ENCODE measurements around the gene RIPPLY1.

The RIPPLY1 gene, protein sequence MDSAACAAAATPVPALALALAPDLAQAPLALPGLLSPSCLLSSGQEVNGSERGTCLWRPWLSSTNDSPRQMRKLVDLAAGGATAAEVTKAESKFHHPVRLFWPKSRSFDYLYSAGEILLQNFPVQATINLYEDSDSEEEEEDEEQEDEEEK

DNA sequence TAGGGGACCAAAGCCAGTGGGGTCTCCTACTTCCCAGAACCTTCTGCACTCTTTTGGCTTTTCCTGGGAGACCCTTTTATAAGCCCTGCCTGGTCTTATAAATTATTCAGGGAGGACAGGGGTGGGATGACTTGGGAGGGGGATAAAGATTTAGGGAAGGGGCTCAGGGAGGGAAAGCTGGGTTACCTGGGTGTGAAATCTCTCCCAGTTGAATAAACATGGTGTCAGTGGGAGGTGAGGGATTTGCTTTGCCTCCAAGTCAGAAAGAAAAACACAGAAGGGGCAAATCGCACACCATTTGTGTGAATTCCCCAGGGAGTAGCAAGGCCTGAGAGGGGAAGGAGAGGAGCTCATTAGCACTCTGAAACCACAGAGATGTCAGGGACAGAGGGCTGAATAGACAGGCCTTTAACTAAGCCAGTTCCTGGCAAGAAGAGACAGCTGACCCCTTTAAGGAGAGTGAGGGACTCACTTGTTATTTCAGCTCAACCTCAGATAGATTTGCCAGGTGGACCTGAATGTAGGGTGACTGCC is at the start of gene RIPPLY1:
TSS of gene RIPPLY1 (minus strand) at position 51 of the 534 bp plus-strand sequence. CDS start 54 bp downstream, outside the sequence.
- no peak within 1 kb of the TSS for H3K4me3 Mint-ChIP-seq
- H3K36me3 Mint-ChIP-seq (ENCODE audit: low read depth), result no peaks in the 10 kb centered on the region
- DNase-seq, result no peak
- no peaks in the 10 kb centered on the region for H3K27me3 Mint-ChIP-seq
- no peak within 1 kb of the TSS for H3K27ac Mint-ChIP-seq
- H3K4me1 Mint-ChIP-seq (ENCODE audit: low read depth), result no peaks in the 10 kb centered on the region
- no peaks in the 10 kb centered on the region for H3K9me3 Mint-ChIP-seq

DNA sequence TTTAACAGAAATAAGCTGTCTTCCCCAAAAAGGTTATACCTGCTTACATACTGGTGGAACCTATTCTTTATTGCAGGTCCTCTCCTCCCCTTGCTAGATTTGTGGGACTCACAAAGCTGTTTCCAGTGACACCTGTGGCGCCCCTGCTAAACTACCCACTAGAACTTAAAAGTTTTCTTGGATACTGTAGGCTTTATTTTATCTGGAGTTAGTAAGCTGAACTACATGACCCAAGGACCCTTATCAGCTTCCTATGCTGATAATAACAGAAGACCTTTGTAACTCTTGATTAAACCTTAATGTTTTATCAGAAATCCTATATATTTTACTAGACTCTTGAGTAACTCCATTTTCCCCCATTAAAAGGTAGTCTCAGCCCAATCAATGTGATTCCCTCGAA is 49.4 kb upstream of the RIPPLY1 start:
- Mint-ChIP-seq H3K9me3 (no peaks in the 10 kb centered on the region), H3K4me3 (no peak overlapping the region), H3K27ac (no peak overlapping the region), H3K36me3 (ENCODE audit: low read depth) (peaks cover 18% of the 10 kb centered on the region), H3K27me3 (peaks cover 6% of the 10 kb centered on the region), H3K4me1 (ENCODE audit: low read depth) (no peaks in the 10 kb centered on the region)
- DNase-seq, result no peak

DNA sequence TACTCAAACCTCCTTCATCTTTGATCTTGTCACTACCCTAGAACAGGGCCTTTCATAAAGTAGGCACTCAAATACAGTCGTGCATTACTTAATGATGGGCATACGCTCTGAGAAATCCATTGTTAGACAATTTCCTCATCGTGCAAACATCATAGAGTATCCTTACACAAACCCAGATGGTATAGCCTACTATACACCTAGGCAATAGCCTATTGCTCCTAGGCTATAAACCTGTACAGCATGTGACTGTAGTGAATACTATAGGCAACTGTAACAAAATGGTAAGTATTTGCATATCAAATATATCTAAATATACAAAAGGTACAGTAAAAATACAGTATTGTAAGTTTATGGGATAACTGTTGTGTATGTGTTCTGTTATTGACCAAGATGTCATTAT is 48.9 kb upstream of the RIPPLY1 start:
- no peak for DNase-seq
- H3K9me3 Mint-ChIP-seq, result no peaks in the 10 kb centered on the region
- peaks cover 15% of the 10 kb centered on the region for H3K36me3 Mint-ChIP-seq (ENCODE audit: low read depth)
- H3K4me3 Mint-ChIP-seq, result no peak overlapping the region
- H3K27me3 Mint-ChIP-seq, result peaks cover 8% of the 10 kb centered on the region
- no peaks in the 10 kb centered on the region for H3K4me1 Mint-ChIP-seq (ENCODE audit: low read depth)
- H3K27ac Mint-ChIP-seq, result no peak overlapping the region

DNA sequence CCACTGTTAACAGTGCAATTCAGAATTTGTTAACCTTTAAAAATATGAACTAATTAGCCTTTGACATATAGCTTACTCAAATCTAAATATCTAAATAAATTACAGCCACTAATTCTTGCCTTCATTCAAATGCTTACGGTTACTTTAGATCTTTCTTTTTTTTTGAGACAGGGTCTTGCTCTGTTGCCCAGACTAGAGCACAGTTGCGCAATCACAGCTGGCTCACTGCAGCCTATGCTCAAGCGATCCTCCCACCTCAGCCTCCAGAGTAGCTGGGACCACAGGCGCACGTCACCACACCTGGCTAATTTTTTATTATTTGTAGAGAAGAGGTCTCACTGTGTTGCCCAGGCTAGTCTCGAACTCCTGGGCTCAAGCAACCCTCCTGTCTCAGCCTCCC is 48.1 kb upstream of the RIPPLY1 start:
- Mint-ChIP-seq H3K4me1 (ENCODE audit: low read depth) (no peaks in the 10 kb centered on the region), H3K27me3 (peaks cover 6% of the 10 kb centered on the region), H3K9me3 (no peaks in the 10 kb centered on the region), H3K36me3 (ENCODE audit: low read depth) (peaks cover 15% of the 10 kb centered on the region), H3K4me3 (no peak overlapping the region), H3K27ac (no peak overlapping the region)
- DNase-seq, result no peak

DNA sequence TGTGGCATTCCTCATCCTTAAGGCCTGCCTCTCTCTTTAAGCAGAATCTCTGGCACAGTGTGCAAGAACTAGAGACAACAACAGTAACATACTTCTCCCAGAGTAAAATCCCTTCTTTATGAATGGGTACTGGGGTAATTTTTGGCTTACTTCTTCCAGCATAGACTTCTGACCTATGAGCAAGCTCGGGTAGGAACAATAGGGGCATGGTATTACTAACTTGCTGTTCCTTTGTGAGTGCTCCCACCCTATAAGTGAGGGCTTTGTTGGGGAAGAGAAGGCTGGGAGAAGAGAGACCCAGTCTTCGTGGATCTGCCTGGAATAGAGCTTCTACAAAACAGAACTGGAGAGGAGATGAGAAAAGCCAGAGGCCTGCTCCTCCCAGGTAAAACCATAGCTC is 47.2 kb upstream of the RIPPLY1 start:
- no peak for DNase-seq
- H3K4me1 Mint-ChIP-seq (ENCODE audit: low read depth), result no peaks in the 10 kb centered on the region
- H3K36me3 Mint-ChIP-seq (ENCODE audit: low read depth), result peaks cover 10% of the 10 kb centered on the region
- peaks cover 6% of the 10 kb centered on the region for H3K27me3 Mint-ChIP-seq
- H3K9me3 Mint-ChIP-seq, result no peaks in the 10 kb centered on the region
- H3K27ac Mint-ChIP-seq, result no peak overlapping the region
- H3K4me3 Mint-ChIP-seq, result no peak overlapping the region

DNA sequence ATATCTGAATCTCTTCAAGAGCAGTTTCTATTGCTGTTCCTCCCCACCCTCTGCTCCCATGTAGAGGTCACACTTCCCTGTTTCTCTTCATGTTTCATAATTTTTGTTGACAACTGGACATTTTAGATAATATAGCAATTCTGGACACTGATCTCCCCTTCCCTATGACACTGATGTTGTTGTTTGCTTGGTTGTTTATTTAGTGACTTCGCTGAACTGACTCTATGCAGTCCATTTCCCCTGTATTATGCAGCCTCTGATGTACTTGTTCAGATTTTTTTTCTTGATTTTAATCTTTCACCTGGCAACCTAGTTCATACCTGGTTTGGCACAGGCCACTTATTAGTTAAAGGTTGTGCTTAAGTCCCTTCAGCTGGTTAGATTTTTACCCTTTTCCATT is 46.2 kb upstream of the RIPPLY1 start:
- no peak overlapping the region for H3K4me3 Mint-ChIP-seq
- H3K27me3 Mint-ChIP-seq, result peaks cover 6% of the 10 kb centered on the region
- H3K27ac Mint-ChIP-seq, result no peak overlapping the region
- H3K4me1 Mint-ChIP-seq (ENCODE audit: low read depth), result no peaks in the 10 kb centered on the region
- no peaks in the 10 kb centered on the region for H3K9me3 Mint-ChIP-seq
- DNase-seq, result no peak
- H3K36me3 Mint-ChIP-seq (ENCODE audit: low read depth), result peaks cover 9% of the 10 kb centered on the region

DNA sequence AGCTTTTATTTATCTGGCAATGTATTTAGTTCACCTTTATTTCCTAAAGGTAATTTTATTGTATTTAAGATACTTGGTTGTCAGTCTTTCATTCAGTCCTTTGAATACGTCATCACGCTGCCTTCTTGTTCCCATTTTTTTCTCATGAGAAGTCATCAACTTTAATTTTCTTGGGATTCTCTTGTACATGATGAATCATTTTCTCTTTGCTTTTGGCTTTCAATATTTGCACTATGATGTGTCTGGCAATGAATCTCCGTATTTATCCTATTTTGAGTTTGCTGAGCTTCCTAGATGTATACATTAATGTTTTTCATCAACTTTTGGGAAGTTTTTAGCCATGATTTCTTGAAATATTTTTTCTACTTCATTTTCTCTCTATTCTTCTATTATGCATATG is 45.5 kb upstream of the RIPPLY1 start:
- Mint-ChIP-seq H3K4me1 (ENCODE audit: low read depth) (no peaks in the 10 kb centered on the region), H3K9me3 (no peaks in the 10 kb centered on the region), H3K36me3 (ENCODE audit: low read depth) (peaks cover 4% of the 10 kb centered on the region), H3K4me3 (no peak overlapping the region), H3K27ac (no peak overlapping the region), H3K27me3 (peaks cover 6% of the 10 kb centered on the region)
- DNase-seq, result no peak

DNA sequence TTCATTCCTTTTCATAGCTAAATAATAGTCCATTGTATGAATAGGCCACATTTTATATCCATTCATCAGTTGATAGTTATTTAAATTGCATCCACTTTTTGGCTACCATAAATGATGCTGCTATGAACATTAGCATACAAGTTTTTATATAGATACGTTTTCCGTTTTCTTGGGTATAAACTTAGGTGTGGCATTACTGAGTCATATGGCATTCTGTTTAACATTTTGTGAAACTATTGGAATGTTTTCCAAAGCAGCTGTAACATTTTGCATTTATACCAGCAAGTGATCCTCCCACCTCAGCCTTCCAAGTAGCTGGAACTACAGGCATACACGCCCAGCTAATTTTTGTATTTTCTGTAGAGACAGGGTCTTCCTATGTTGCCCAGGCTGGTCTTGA is 43.3 kb upstream of the RIPPLY1 start:
- DNase-seq, result no peak
- Mint-ChIP-seq H3K27me3 (peaks cover 6% of the 10 kb centered on the region), H3K4me1 (ENCODE audit: low read depth) (no peaks in the 10 kb centered on the region), H3K9me3 (no peaks in the 10 kb centered on the region), H3K4me3 (no peak overlapping the region), H3K36me3 (ENCODE audit: low read depth) (peaks cover 7% of the 10 kb centered on the region), H3K27ac (no peak overlapping the region)

DNA sequence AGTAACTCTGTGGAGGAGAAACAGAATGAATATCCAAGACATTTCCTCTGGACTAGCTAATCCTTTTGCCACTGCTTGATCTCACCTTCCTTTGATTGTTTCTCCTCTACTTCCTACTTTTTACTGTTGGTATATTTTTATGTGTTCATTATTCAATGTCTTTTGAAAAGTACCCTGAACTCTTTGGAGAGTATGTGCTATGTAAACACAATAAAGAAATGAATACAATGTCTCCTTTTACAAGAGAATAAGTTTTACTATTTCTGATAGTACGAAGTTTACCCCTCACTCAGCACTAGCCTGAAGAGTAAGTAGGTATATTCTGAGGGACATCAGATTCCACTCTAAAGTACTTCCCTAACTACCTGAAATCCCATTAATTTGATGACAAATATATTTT is 36.9 kb upstream of the RIPPLY1 start:
- DNase-seq, result no peak
- Mint-ChIP-seq H3K4me3 (no peak overlapping the region), H3K27ac (no peak overlapping the region), H3K36me3 (ENCODE audit: low read depth) (peaks cover 12% of the 10 kb centered on the region), H3K9me3 (no peaks in the 10 kb centered on the region), H3K27me3 (peaks cover 4% of the 10 kb centered on the region), H3K4me1 (ENCODE audit: low read depth) (no peaks in the 10 kb centered on the region)

DNA sequence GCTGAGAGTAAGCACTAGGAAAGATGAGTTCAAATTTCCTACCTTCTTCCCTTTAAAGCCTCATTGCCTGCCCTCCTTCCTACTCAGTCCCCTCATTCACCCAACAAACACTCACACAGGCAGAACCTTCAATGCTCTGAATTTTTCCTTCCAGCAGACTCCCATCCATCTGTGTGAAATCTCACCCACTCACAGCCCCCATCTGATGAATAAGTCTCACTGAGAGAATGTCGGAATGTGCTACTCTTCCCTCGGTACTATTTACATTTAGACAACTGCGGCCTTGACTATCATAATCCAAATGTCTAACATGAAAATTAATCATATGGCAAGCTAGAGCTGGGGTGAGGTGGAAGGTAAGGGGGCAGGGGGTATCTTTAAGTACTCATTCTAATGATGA is 36.4 kb upstream of the RIPPLY1 start:
- peaks cover 12% of the 10 kb centered on the region for H3K36me3 Mint-ChIP-seq (ENCODE audit: low read depth)
- no peak overlapping the region for H3K27ac Mint-ChIP-seq
- peaks cover 4% of the 10 kb centered on the region for H3K27me3 Mint-ChIP-seq
- H3K4me3 Mint-ChIP-seq, result no peak overlapping the region
- H3K9me3 Mint-ChIP-seq, result no peaks in the 10 kb centered on the region
- H3K4me1 Mint-ChIP-seq (ENCODE audit: low read depth), result no peaks in the 10 kb centered on the region
- no peak for DNase-seq

DNA sequence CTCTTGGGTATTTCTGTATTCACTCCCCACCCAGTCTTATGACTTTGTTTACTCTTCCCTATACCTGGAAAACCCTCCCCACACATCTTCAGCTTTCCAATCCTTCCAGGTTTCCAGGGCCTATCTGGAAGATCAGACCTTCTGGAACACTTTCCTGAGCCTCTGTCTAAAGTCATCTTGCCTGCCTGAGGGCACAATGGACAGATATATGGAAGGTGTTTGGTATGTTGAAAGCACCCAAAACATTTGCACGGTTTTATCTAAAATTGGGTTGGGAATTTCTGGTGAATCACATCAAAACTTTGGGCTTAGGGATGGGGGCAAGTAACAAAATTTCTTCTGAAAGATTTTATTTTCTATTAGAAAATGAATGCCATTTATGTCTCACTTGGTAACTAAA is 33.1 kb upstream of the RIPPLY1 start:
- DNase-seq, result no peak
- H3K27ac Mint-ChIP-seq, result no peak overlapping the region
- H3K4me1 Mint-ChIP-seq (ENCODE audit: low read depth), result peaks cover 2% of the 10 kb centered on the region
- H3K4me3 Mint-ChIP-seq, result no peak overlapping the region
- H3K9me3 Mint-ChIP-seq, result no peaks in the 10 kb centered on the region
- peaks cover 8% of the 10 kb centered on the region for H3K27me3 Mint-ChIP-seq
- H3K36me3 Mint-ChIP-seq (ENCODE audit: low read depth), result peaks cover 5% of the 10 kb centered on the region

DNA sequence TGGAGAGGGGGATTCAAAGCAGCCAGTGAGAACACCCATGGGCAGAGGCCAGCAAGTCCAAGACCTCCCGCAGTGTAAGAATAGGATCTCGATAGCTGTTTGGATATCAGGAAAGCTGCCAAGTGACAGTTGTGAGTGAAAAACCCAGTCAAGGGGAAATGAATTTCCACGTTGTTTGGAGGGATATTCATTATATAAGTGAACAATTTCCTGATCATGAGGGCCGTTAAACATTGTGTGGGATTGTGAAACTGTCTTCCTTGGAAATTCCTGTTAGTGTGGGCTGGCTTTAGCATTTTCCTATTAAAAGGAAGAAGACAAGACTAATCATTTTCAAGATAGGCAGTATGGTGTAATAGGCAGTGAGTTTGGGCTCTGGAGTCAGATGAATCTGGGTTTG is 32.0 kb upstream of the RIPPLY1 start:
- DNase-seq, result no peak
- H3K27ac Mint-ChIP-seq, result no peak overlapping the region

DNA sequence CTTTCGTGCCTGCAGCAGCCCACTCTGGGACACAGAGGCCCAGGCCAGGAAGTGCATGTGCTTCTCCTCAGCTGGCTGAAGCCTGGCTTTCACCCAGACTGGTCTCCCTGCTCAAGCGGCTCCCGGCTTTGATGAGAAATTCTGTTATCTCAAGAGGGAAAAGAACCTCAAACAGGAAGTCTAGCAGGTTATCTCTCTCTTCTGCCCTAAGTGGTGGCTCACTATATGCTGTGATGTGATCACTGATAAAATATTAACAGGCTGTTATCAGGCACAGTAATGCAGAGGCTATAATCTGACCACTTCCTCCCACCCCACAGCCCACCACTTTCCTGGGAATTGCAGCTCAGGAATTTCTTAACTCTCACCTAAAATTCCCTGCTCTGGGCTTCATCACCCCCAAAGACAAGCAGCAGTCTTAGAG is 30.4 kb upstream of the RIPPLY1 start:
- DNase-seq, result no peak
- Mint-ChIP-seq H3K27ac (no peak overlapping the region), H3K9me3 (no peaks in the 10 kb centered on the region), H3K4me1 (ENCODE audit: low read depth) (peaks cover 2% of the 10 kb centered on the region), H3K36me3 (ENCODE audit: low read depth) (no peaks in the 10 kb centered on the region), H3K27me3 (peaks cover 8% of the 10 kb centered on the region), H3K4me3 (no peak overlapping the region)

More for the DNA sequence above, 32.0 kb upstream of the RIPPLY1 start:
- peaks cover 8% of the 10 kb centered on the region for H3K27me3 Mint-ChIP-seq
- no peaks in the 10 kb centered on the region for H3K36me3 Mint-ChIP-seq (ENCODE audit: low read depth)
- no peak overlapping the region for H3K4me3 Mint-ChIP-seq
- no peaks in the 10 kb centered on the region for H3K9me3 Mint-ChIP-seq
- peaks cover 2% of the 10 kb centered on the region for H3K4me1 Mint-ChIP-seq (ENCODE audit: low read depth)

DNA sequence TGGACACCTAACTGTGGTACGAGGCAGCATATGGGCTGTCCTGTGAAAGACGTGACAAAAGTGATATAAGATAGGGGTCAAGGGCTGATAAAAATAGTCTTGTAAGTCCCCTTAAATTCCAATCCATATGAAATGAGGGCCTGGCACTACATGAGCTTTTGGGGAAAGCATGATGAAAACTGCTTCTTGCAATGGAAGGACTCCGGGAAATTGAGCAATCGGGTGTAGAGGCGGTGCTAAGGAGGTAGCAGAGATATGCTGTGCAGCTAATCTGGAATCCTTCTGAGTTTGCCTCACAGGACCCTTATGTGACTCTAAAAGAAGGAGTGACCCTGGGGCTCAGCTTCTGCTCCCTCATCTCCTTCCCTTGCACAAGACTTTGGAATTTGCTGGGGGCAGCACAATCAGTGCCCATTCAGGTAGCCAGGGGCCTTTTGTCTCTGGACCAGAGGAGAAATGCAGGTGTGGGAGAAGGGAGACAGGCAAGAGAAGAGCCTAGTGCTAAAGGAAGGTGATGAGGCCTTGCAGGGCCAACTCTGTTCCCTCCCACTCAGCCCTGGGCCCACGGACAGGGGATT is 29.9 kb upstream of the RIPPLY1 start:
- no peak for DNase-seq

DNA sequence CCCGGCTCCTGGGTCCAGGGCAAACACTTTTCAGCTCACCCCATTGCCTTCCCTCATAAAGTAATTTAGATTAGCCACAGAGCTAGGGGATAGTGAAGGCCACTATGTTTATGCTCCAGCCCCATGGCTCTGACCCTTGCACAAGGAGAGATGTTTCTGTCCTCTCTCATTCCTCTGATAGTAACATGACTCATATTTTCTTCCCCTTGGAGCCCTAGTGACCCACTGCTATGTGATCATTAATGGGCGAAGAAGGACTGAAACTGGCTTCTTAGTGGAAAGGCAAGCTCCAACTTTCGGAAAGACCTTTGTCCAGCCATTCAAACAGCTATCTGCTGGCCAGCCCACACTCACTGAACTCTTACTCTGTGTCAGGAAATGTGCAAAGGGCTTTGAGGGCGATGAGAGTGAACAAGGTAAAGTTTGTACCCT is 29.4 kb upstream of the RIPPLY1 start:
- peaks cover 8% of the 10 kb centered on the region for H3K27me3 Mint-ChIP-seq
- no peaks in the 10 kb centered on the region for H3K36me3 Mint-ChIP-seq (ENCODE audit: low read depth)
- no peak for DNase-seq
- no peak overlapping the region for H3K4me3 Mint-ChIP-seq
- no peaks in the 10 kb centered on the region for H3K9me3 Mint-ChIP-seq
- H3K4me1 Mint-ChIP-seq (ENCODE audit: low read depth), result peaks cover 2% of the 10 kb centered on the region
- no peak overlapping the region for H3K27ac Mint-ChIP-seq

More for the DNA sequence above, 29.9 kb upstream of the RIPPLY1 start:
- H3K27me3 Mint-ChIP-seq, result peaks cover 8% of the 10 kb centered on the region
- no peak overlapping the region for H3K27ac Mint-ChIP-seq
- H3K9me3 Mint-ChIP-seq, result no peaks in the 10 kb centered on the region
- H3K4me1 Mint-ChIP-seq (ENCODE audit: low read depth), result peaks cover 2% of the 10 kb centered on the region
- H3K36me3 Mint-ChIP-seq (ENCODE audit: low read depth), result no peaks in the 10 kb centered on the region
- no peak overlapping the region for H3K4me3 Mint-ChIP-seq
